MG63 (cell line): ENCODE data around the gene MLH3. TPM values are rescaled to one million over a fixed set of nuclear protein-coding genes. Genes with fewer than 3 reads are reported as not detected.

Source experiments
- DNase-seq: peaks from one replicate; pipeline ENCODE4 v3.0.0-alpha.2; 2020
- H3K27me3 ChIP-seq: fragments of 250-450 bp; sonication (Bioruptor Pico); 2 replicates; pipeline ENCODE4 v1.5.1; 2020; ENCODE audit warnings: mild to moderate bottlenecking, moderate library complexity
- H3K36me3 ChIP-seq: fragments of 250-450 bp; sonication (Bioruptor Pico); 2 replicates; pipeline ENCODE4 v1.5.1; 2020; ENCODE audit warnings: mild to moderate bottlenecking, moderate library complexity
- H3K4me3 ChIP-seq: fragments of 250-450 bp; sonication (Bioruptor Pico); 2 replicates; pipeline ENCODE4 v1.5.1; 2020; ENCODE audit warnings: mild to moderate bottlenecking, moderate library complexity
- H3K9me3 ChIP-seq: fragments of 250-450 bp; sonication (Bioruptor Pico); 2 replicates; pipeline ENCODE4 v1.5.1; 2020; ENCODE audit warnings: mild to moderate bottlenecking, moderate library complexity
- total RNA-seq: library from RNA; depleted of rRNA; stranded (reverse); fragments of >200 nt; shearing (Covaris generic); gene quantifications from 2 replicates; pipeline ENCODE4 v1.2.3, GENCODE V29; 2014; ENCODE audit warnings: low replicate concordance

The MLH3 gene
- total RNA-seq, 1 experiment from 2014 or later: 9.0 TPM

DNA sequence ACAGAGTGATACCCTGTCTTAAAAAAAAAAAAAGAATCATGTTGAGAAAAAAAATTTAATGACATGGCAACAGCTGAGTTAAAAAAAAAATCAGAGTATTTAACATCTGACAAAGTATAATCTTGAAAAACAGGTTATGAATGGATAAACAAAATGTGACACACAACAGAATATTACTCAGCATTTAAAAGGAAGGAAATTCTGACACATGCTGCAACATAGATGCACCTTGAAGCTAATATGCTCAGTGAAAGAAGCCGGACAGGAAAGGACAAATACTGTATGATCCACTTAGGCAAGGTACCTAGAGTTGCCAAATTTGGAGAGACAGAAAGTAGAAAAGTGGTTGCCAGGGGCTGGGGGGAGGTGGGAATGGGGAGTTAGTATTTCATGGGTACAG lies 67.9 kb downstream of the MLH3 start:
- Histone ChIP-seq H3K36me3 (no peaks in the 10 kb centered on the region), H3K4me3 (no peak overlapping the region), H3K9me3 (no peaks in the 10 kb centered on the region), H3K27me3 (no peaks in the 10 kb centered on the region)
- no peak for DNase-seq

DNA sequence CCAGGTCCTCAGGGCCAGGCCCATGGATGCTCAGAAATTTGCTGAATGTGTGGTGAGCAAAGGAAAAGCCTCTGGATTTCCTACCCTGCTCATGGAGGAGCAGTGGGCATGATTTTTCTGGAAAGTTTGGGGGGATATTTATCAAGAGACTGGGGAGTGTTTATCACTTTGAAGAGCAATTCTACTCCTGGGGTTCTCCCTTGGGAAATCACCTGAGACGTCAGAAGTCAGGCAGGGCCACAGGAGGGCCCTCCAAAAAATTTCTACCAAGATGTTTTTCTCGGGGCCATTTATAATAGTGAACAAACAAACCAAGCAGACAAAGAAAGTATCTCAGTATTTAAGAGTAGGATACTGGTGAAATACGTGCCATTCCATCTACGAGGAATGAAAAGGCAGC lies 68.6 kb downstream of the MLH3 start:
- no peak for DNase-seq
- no peaks in the 10 kb centered on the region for H3K36me3 ChIP-seq
- no peaks in the 10 kb centered on the region for H3K9me3 ChIP-seq
- no peaks in the 10 kb centered on the region for H3K27me3 ChIP-seq
- no peak overlapping the region for H3K4me3 ChIP-seq

GRCh38 chr14:74981833-74982232 lies 69.4 kb downstream of the MLH3 start:
- no peaks in the 10 kb centered on the region for H3K9me3 ChIP-seq
- H3K27me3 ChIP-seq: no peaks in the 10 kb centered on the region
- no peak for DNase-seq
- H3K36me3 ChIP-seq: no peaks in the 10 kb centered on the region
- H3K4me3 ChIP-seq: no peak overlapping the region

- Histone ChIP-seq H3K27me3 (no peaks in the 10 kb centered on the region), H3K36me3 (no peaks in the 10 kb centered on the region), H3K9me3 (no peaks in the 10 kb centered on the region), H3K4me3 (no peak overlapping the region)
- no peak for DNase-seq
Observed at GRCh38 chr14:74981462-74981782, 69.8 kb downstream of the MLH3 start.

DNA sequence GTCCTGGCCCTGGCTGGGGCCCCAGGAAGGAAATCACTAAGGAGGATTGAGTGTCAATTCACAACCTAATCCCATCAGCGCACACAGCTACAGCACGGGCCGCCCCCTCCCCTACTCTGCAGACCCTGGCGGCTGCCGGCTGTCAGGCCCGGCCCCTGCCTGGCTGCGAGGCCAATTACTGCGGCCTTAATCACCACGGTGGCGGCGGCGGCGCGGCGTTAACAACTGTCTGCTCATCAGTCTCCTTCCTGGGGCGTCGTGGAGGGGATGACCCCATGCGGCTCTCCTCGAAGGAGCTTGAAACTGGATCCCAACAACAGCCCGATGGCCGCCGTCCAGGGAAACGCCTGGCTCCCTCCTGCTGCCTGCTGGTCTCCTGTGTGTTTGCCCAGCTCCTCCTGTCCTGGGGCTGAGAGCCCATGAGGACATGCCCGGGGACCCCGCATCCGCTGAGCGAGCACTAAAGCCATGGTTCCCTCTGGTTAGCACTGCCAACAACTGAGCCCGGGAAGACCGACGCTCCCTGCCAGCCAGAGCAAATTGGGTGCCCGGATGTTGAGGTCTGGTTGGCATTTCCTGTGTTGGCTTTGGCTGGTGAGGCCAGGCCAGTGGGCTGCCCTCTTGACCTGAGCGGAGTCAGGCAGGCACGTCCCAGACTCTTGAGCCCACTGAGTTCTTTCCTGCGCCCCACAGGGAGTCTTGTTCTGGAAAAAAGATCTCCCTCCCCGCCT lies 70.4 kb downstream of the MLH3 start:
- Histone ChIP-seq H3K9me3 (no peaks in the 10 kb centered on the region), H3K36me3 (no peaks in the 10 kb centered on the region), H3K4me3 (no peak overlapping the region), H3K27me3 (no peaks in the 10 kb centered on the region)
- DNase-seq: peak; percentile 97

DNA sequence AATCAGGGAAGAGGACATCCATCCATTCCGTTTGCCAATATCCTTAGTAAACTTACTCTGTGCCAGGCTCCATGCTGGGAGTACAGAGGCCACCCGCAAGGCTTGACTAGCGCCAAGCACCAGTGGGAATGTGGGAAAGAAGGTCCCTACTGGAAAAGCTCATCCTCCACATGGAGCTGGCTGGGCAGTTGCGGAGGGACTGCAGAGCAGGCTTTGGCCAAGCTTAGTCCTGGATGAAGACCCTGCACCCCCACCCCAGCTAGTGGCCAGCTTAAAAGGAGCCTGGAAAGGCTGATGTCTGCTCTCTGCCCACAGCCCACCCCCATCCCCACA lies 70.9 kb downstream of the MLH3 start:
- Histone ChIP-seq H3K9me3 (no peaks in the 10 kb centered on the region), H3K27me3 (no peaks in the 10 kb centered on the region), H3K4me3 (no peak overlapping the region), H3K36me3 (no peaks in the 10 kb centered on the region)
- DNase-seq: peak; percentile 79

GRCh38 chr14:74979442-74980397 lies 71.5 kb downstream of the MLH3 start:
- DNase-seq: peak; percentile 87
- no peak overlapping the region for H3K4me3 ChIP-seq

GRCh38 chr14:74979029-74979428 lies 72.2 kb downstream of the MLH3 start:
- no peak overlapping the region for H3K4me3 ChIP-seq
- no peaks in the 10 kb centered on the region for H3K9me3 ChIP-seq
- H3K27me3 ChIP-seq: no peaks in the 10 kb centered on the region
- no peaks in the 10 kb centered on the region for H3K36me3 ChIP-seq
- no peak for DNase-seq

More at GRCh38 chr14:74979442-74980397, 71.5 kb downstream of the MLH3 start:
- Histone ChIP-seq H3K9me3 (no peaks in the 10 kb centered on the region), H3K27me3 (no peaks in the 10 kb centered on the region), H3K36me3 (no peaks in the 10 kb centered on the region)

GRCh38 chr14:74978416-74978947 lies 72.8 kb downstream of the MLH3 start:
- H3K36me3 ChIP-seq: no peaks in the 10 kb centered on the region
- H3K27me3 ChIP-seq: no peaks in the 10 kb centered on the region
- H3K4me3 ChIP-seq: no peak overlapping the region
- DNase-seq: no peak
- no peaks in the 10 kb centered on the region for H3K9me3 ChIP-seq

- no peaks in the 10 kb centered on the region for H3K36me3 ChIP-seq
- no peaks in the 10 kb centered on the region for H3K9me3 ChIP-seq
- no peaks in the 10 kb centered on the region for H3K27me3 ChIP-seq
- H3K4me3 ChIP-seq: no peak overlapping the region
- DNase-seq: no peak
Observed at GRCh38 chr14:74977901-74978385, 73.3 kb downstream of the MLH3 start.

DNA sequence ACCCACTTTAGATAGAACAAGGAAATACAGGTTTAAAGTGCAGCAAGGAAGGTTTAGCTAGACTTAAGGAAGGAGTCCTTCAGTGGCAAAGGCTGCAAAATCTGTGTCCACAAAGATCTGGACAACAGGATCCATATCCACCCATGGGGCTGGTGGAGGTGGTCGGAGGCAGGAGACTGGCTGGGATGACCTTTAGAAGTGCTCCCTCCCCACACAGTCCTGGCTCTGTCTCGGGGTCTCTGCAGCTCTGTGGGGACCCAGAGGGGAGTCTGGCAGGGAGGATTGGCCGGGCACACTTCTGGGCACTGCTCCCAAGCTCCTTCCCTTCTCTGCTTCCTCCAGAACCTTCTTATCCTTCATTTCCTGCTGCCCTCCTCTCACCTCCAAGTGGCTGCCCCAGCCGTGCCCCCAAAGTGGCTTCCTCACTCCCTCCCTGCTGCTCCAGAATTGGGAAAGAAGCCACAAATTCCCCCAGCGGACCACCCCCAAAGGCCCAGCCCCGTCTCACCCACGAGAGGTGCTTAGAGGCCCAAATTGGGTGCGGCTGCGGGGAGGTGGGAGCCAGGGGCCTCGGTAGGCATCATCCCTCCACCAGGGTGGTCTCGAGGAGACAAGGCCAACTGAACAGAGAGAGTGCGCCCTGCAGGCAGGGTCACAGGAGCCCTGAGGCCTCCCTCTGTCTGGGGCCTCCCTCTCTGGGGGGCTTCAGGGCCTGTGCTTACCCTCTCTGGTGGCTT lies 73.9 kb downstream of the MLH3 start:
- no peaks in the 10 kb centered on the region for H3K36me3 ChIP-seq

GRCh38 chr14:74976264-74977113 lies 74.8 kb downstream of the MLH3 start:
- Histone ChIP-seq H3K4me3 (no peak overlapping the region), H3K36me3 (no peaks in the 10 kb centered on the region), H3K27me3 (no peaks in the 10 kb centered on the region), H3K9me3 (no peaks in the 10 kb centered on the region)
- no peak for DNase-seq

More for the DNA sequence above, 73.9 kb downstream of the MLH3 start:
- H3K27me3 ChIP-seq: no peaks in the 10 kb centered on the region
- H3K4me3 ChIP-seq: no peak overlapping the region
- no peaks in the 10 kb centered on the region for H3K9me3 ChIP-seq
- no peak for DNase-seq

DNA sequence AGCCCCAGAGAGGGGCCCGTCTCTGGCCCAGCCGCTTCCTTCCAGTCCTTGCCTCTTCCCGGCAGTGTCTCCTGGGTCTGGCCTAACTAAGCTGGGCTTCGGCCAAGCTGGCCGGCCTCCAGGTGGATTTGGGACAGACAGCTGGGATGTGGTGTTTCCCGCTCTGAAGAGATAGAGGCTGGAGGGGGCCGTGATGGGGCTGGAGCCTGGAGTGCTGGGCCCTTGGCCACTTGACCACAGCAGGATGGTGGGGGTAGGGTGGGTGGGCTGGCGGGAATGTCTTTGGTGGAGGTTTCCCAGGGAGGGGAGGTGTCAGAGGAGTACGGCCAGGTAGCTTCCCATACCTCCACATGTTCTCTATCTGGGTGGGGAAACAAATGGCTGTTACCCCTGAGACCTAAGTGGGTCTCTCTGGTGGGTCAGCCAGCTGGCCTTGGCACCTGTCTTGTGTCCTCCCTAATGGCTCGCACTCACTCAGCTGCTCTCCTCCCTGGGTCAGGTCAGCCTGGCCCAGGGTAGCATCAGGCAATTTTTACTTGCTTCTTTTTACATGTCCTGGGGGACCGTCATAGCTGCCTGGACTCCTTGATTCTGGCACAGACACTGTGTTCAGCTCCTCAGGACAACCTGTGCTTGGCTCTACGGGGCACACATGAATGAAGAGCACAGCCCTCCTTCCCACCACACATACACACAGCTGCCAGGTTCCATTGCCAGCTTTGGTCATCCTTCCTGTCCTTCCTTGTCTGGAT lies 76.0 kb downstream of the MLH3 start:
- DNase-seq: no peak
- Histone ChIP-seq H3K4me3 (no peak overlapping the region), H3K36me3 (no peaks in the 10 kb centered on the region), H3K9me3 (no peaks in the 10 kb centered on the region), H3K27me3 (no peaks in the 10 kb centered on the region)

DNA sequence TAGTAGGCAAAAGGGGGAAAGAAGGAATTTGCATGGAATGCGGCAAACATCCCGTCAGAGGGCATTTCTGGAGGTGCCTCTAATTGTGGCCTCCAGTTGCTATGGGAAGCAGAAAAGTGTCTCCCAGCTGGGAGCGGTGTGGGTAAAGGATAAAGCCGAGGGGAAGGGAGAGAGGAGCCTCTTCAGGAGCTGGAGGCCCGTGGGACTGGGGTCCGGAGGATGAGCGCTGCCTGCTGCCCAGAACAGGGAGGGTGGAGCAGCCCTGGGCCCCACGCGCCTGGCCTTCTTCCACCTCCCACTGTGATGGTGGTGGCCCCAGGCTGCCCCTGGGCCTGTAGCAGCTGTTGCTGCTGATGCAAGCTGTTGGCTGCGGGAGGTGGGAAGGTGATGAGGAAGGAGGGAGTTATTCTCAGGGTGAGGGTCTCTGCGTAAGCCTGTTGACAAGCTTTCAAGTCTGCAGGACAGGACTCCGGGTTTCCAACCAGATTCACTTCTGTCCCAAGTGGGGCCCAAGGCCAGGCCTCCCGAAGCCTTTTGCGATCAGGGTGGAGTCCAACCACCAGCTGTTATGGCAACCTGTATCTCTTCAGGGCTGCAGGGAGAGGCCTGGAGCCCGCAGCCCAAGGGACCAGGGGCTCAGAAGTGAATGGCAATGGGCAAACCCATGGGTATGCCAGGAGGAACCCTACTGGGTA lies 76.8 kb downstream of the MLH3 start:
- no peaks in the 10 kb centered on the region for H3K36me3 ChIP-seq
- no peak for DNase-seq

GRCh38 chr14:74973905-74974363 lies 77.3 kb downstream of the MLH3 start:
- Histone ChIP-seq H3K4me3 (no peak overlapping the region), H3K27me3 (no peaks in the 10 kb centered on the region), H3K9me3 (no peaks in the 10 kb centered on the region), H3K36me3 (no peaks in the 10 kb centered on the region)
- no peak for DNase-seq

More for the DNA sequence above, 76.8 kb downstream of the MLH3 start:
- no peaks in the 10 kb centered on the region for H3K9me3 ChIP-seq
- H3K4me3 ChIP-seq: no peak overlapping the region
- no peaks in the 10 kb centered on the region for H3K27me3 ChIP-seq
